Thyroid gland (tissue), 4 donors: ENCODE data around the gene SPAG5.

Experiments used
- CTCF ChIP-seq, 6 experiments: fragments of 200-600 bp in 3 of 6; fragments of 450-650 bp in 3 of 6; sonication (generic) in 3 of 6; IDR thresholded peaks; one replicate each; pipeline ENCODE4 v1.5.1; 2016 to 2019; ENCODE audit warnings: antibody characterized with exemption in 6 of 6, mild to moderate bottlenecking in 2 of 6, inconsistent platforms in 1 of 6, moderate library complexity in 1 of 6
- POLR2A ChIP-seq, 2 donors: fragments of 450-650 bp; IDR thresholded peaks; one replicate each; pipeline ENCODE4 v1.6.1; 2017; ENCODE audit warnings: antibody characterized with exemption in 2 of 2, mild to moderate bottlenecking in 2 of 2, moderate library complexity in 1 of 2

- TF ChIP-seq CTCF (IDR thresholded peaks at IDR 0.05): no peak
- no peak for TF ChIP-seq POLR2A (IDR thresholded peaks at IDR 0.05)
These were observed 28.0 kb downstream of the SPAG5 start for GRCh38 chr17:28570716-28571360.
